KMS-11 (cell line): Measurements from ENCODE around the gene PFKP.
"Not testable (repeated sequence)": the region's sequence is repeated elsewhere in the genome, so short reads cannot be mapped to it uniquely, and the experiment has no call there.

Experiments
- H2AFZ ChIP-seq: fragments of 200-600 bp; sonication (generic); 2 replicates; pipeline ENCODE4 v1.6.1; 2016; ENCODE audit warnings: antibody characterized with exemption, mixed run types, low read depth
- H3K27ac ChIP-seq: fragments of 200-600 bp; sonication (generic); 2 replicates; pipeline ENCODE4 v1.6.1; 2016; ENCODE audit warnings: mild to moderate bottlenecking, mixed run types
- H3K27me3 ChIP-seq: fragments of 200-600 bp; sonication (generic); 2 replicates; pipeline ENCODE4 v1.6.1; 2017; ENCODE audit warnings: mild to moderate bottlenecking, low read depth, mixed run types, moderate library complexity; ENCODE audit not compliant: insufficient read depth
- H3K36me3 ChIP-seq: fragments of 200-600 bp; sonication (generic); 2 replicates; pipeline ENCODE4 v1.6.1; 2017; ENCODE audit warnings: mild to moderate bottlenecking, mixed run types; ENCODE audit not compliant: insufficient read depth
- H3K4me1 ChIP-seq: fragments of 200-600 bp; sonication (generic); 2 replicates; pipeline ENCODE4 v1.6.1; 2016; ENCODE audit warnings: mild to moderate bottlenecking, low read depth, mixed run types; ENCODE audit not compliant: poor library complexity, severe bottlenecking
- H3K4me2 ChIP-seq: fragments of 200-600 bp; sonication (generic); 2 replicates; pipeline ENCODE4 v1.7.0; 2016; ENCODE audit warnings: mild to moderate bottlenecking, mixed run types
- H3K4me3 ChIP-seq: fragments of 200-600 bp; sonication (generic); IDR thresholded peaks from 2 replicates; pipeline ENCODE4 v1.6.1; 2017; ENCODE audit warnings: low read depth, low read length, mixed read lengths; ENCODE audit not compliant: insufficient read depth
- H3K79me2 ChIP-seq: fragments of 200-600 bp; sonication (generic); 2 replicates; pipeline ENCODE4 v1.6.1; 2016; ENCODE audit warnings: low read depth, mixed run types; ENCODE audit not compliant: insufficient read depth
- H3K9ac ChIP-seq: fragments of 200-600 bp; sonication (generic); 2 replicates; pipeline ENCODE4 v1.6.1; 2016; ENCODE audit warnings: mild to moderate bottlenecking, mixed run types
- H4K20me1 ChIP-seq: fragments of 200-600 bp; sonication (generic); 2 replicates; pipeline ENCODE4 v1.6.1; 2016; ENCODE audit warnings: mild to moderate bottlenecking, mixed run types; ENCODE audit not compliant: insufficient read depth
- TF ChIP-seq, protein P1 (sequence below): fragments of 200-600 bp; sonication (generic); conservative IDR thresholded peaks from 2 replicates; pipeline ENCODE4 v1.6.1; 2017; ENCODE audit warnings: low read depth, mild to moderate bottlenecking, antibody characterized with exemption, low read length, moderate library complexity, mixed read lengths

The PFKP gene

DNA sequence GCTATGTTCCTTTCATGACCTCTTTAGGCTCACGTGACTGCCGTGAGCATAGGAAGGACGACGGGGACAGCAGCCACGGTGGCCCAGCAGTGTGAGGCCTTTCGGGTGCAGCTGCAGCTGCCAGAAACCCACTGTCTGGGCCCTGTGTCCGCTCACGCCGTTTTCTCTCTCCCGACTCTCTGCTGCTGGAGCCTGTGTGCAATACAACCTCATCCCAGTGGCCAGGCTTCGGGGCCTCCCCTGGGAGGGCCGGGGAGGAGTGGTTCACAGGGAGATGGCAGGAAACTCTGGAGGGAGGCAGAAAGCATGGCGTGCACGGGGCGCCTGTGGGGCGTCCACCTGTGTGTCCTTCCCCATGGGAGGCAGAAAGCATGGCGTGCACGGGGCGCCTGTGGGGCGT is 38.6 kb downstream of the PFKP start:
- Histone ChIP-seq H3K36me3 (peaks cover 21% of the 10 kb centered on the region; the same call in 1 of the 2 replicates), H3K27ac (no peak overlapping the region), H3K79me2 (peaks cover under 1% of the 10 kb centered on the region; the same call in 1 of the 2 replicates), H3K4me1 (no peaks in the 10 kb centered on the region), H2AFZ (no peak overlapping the region), H3K27me3 (no peaks in the 10 kb centered on the region), H4K20me1 (no peaks in the 10 kb centered on the region), H3K4me3 (no peak overlapping the region), H3K9ac (no peak overlapping the region), H3K4me2 (no peak overlapping the region)
- TF ChIP-seq, protein P1, sequence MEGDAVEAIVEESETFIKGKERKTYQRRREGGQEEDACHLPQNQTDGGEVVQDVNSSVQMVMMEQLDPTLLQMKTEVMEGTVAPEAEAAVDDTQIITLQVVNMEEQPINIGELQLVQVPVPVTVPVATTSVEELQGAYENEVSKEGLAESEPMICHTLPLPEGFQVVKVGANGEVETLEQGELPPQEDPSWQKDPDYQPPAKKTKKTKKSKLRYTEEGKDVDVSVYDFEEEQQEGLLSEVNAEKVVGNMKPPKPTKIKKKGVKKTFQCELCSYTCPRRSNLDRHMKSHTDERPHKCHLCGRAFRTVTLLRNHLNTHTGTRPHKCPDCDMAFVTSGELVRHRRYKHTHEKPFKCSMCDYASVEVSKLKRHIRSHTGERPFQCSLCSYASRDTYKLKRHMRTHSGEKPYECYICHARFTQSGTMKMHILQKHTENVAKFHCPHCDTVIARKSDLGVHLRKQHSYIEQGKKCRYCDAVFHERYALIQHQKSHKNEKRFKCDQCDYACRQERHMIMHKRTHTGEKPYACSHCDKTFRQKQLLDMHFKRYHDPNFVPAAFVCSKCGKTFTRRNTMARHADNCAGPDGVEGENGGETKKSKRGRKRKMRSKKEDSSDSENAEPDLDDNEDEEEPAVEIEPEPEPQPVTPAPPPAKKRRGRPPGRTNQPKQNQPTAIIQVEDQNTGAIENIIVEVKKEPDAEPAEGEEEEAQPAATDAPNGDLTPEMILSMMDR = no peak

DNA sequence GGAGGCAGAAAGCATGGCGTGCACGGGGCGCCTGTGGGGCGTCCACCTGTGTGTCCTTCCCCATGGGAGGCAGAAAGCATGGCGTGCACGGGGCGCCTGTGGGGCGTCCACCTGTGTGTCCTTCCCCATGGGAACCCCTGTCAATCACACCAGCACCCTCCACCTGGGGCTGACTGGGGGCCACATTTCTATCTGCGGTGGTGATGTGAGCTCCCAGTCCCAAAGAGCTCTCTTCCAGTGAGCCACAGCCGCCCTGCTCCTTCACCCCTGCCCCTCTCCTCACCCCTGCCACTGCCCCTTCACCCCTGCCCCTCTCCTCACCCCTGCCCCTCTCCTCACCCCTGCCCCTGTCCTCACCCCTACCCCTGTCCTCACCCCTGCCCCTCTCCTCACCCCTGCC is 39.0 kb downstream of the PFKP start:
- not testable (repeated sequence) for H3K4me1 ChIP-seq, H3K4me2 ChIP-seq, H3K9ac ChIP-seq, H3K79me2 ChIP-seq, H2AFZ ChIP-seq, H4K20me1 ChIP-seq, H3K27me3 ChIP-seq, H3K4me3 ChIP-seq, H3K27ac ChIP-seq
- peaks cover 17% of the 10 kb centered on the region; the same call in 1 of the 2 replicates for H3K36me3 ChIP-seq

DNA sequence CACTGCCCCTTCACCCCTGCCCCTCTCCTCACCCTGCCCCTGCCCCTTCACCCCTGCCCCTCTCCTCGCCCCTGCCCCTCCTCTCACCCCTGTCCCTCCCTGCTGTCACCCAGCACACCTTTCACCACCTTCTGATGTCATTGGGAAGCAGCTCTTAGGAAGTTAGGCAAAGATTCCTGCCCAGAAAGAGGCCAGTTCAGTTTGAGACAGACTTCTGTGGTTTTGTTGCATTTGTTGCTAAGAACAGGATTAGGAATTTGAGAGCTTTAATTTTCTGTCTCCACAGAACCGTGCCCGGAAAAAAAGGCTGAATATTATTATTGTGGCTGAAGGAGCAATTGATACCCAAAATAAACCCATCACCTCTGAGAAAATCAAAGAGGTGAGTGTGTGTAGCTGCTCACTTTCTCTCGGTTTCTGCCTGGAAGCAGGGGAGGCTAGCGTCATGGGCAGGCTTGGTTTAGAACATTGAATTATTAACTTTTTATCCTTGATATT is 39.6 kb downstream of the PFKP start:
- Histone ChIP-seq H3K9ac (no peak overlapping the region), H3K4me1 (no peaks in the 10 kb centered on the region), H2AFZ (no peak overlapping the region), H3K79me2 (no peaks in the 10 kb centered on the region; the same call in 1 of the 2 replicates), H3K4me3 (no peak overlapping the region), H4K20me1 (no peaks in the 10 kb centered on the region), H3K27ac (no peak overlapping the region), H3K36me3 (peaks cover 13% of the 10 kb centered on the region; the same call in 1 of the 2 replicates), H3K27me3 (no peaks in the 10 kb centered on the region), H3K4me2 (no peak overlapping the region)
- TF ChIP-seq, protein P1 = no peak

DNA sequence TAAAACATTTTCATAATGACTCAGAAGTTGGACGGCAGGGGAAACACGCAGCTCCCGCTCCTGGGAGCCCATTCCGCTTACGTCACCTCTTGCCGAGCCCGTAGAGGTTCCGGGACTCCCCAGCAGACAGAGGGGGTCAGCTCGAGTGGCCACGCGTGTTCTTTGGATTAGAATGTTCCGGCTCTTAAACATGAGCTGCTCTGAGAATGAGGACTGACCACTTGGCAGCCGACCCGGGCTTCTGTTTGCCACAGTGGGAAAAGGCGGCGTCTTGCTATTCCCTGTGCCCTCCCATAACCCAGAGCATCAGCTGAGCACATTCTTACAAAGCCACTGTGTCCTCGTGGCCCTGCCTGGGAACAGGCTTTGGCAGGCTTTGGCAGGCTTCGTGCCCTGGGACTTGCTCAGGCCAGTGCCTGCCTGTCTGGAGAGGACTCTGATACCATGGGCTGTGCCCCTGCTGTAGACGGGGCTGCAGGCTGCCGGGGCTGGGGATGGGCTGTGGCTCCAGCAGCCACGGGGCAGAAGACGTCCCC is 40.1 kb downstream of the PFKP start:
- Histone ChIP-seq H3K36me3 (peaks cover 13% of the 10 kb centered on the region; the same call in 1 of the 2 replicates), H3K79me2 (no peaks in the 10 kb centered on the region; the same call in 1 of the 2 replicates), H3K27me3 (no peaks in the 10 kb centered on the region), H3K4me3 (no peak overlapping the region), H2AFZ (no peak overlapping the region), H4K20me1 (no peaks in the 10 kb centered on the region), H3K9ac (no peak overlapping the region), H3K4me2 (no peak overlapping the region), H3K27ac (no peak overlapping the region), H3K4me1 (no peaks in the 10 kb centered on the region)
- TF ChIP-seq, protein P1 = no peak

DNA sequence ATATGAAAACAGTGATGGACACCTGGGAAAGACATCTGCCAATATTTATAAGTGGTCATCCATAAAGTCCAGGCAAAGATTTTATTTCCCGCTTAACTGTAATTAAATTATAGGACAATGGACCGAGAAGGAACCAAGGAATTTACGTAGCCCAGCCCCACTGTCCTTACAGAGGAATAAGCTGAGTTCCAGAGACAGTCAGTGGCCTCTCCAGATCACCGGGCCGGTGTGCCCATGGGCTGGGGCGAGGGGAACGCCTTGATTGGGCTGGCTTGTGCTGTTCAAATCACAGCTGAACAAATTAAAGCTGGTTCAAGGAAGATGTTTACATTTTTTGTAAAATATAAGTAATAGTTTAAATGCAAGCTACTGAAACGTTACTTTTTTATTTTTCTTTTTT is 40.7 kb downstream of the PFKP start:
- Histone ChIP-seq H3K36me3 (peaks cover 14% of the 10 kb centered on the region; the same call in 1 of the 2 replicates), H2AFZ (no peak overlapping the region), H3K9ac (no peak overlapping the region), H3K4me2 (no peak overlapping the region), H3K27ac (no peak overlapping the region), H3K4me1 (no peaks in the 10 kb centered on the region), H3K79me2 (no peaks in the 10 kb centered on the region; the same call in 1 of the 2 replicates), H3K27me3 (no peaks in the 10 kb centered on the region), H3K4me3 (no peak overlapping the region), H4K20me1 (no peaks in the 10 kb centered on the region)
- TF ChIP-seq, protein P1 = no peak
